ENCODE results near the gene HS6ST3.

GRCh38 chr13:96673825-96674224 is 583.9 kb downstream of the HS6ST3 start:
- TF ChIP-seq POLR2A (IDR thresholded peaks at IDR 0.05; ENCODE audit: low read length) (no peak), GATA1 (IDR thresholded peaks at IDR 0.05; ENCODE audit: low read depth, low read length) (no peak)
